LHCN-M2 (cell line): Measurements from ENCODE around the gene PUDP. TPM values are rescaled to one million over a fixed set of nuclear protein-coding genes. Genes with fewer than 3 reads are reported as not detected.
"Not testable (repeated sequence)": the region's sequence is repeated elsewhere in the genome, so short reads cannot be mapped to it uniquely, and the experiment has no call there.

Experiments
- DNase-seq: peaks from one replicate; pipeline ENCODE4 v3.0.0-alpha.2; 2012; ENCODE audit warnings: low read depth
- polyA plus RNA-seq: library from polyadenylated mRNA; unstranded; fragments of >200 nt; gene quantifications from one replicate; pipeline ENCODE4 v1.2.1, GENCODE V29; 2012; ENCODE audit warnings: missing spikeins
- total RNA-seq: library from RNA; depleted of rRNA; stranded (reverse); fragments of >200 nt; gene quantifications from 2 replicates; pipeline ENCODE4 v1.2.3, GENCODE V29; 2014; rRNA removed

Gene PUDP
- 13.2 and 27.5 TPM in 2 replicates for total RNA-seq
- 14.2 TPM for polyA plus RNA-seq

GRCh38 chrX:7147978-7148854, at the start of gene PUDP:
PUDP (minus strand) TSS chrX:7148153; CDS start chrX:7148113, 40 bp downstream.
- peak; percentile 71 for DNase-seq

DNA sequence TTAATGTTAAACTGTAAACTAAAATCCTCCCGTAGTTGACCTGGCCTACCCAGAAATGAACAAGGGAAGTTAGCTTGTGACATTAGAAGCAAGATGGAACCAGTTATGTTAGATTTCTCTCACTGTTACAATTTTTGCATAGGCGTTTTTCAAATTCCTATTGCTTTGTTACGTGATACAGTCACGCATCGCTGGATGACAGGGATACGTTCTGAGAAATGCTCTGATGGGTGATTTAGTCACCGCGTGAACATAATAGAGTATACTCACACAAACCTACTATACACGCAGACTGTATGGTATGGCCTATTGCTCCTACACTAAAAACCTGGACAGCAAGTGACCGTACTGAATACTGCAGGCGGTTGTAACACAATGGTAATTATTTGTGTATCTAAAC, 46.7 kb upstream of the PUDP start:
- no peak for DNase-seq

- DNase-seq: no peak
These were observed 44.9 kb upstream of the PUDP start for GRCh38 chrX:7192871-7193270.

GRCh38 chrX:7191681-7192110, 43.7 kb upstream of the PUDP start:
- no peak for DNase-seq

DNA sequence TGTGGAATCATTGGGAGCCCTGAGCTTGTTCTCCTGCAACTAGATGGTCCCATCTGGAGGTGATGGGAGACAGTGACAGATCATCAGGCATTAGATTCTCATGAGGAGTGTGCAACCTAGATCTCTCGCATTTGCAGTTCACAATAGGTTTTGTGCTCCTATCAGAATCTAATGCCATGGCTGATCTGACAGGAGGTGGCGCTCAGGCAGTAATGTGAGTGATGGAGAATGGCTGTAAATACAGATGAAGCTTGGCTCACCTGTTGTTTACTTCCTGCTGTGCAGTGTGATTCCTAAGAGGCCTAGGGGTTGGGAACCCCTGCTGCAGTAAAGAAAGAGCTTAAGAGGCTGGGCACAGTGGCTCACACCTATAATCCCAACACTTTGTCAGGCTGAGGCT, 42.2 kb upstream of the PUDP start:
- no peak for DNase-seq

DNA sequence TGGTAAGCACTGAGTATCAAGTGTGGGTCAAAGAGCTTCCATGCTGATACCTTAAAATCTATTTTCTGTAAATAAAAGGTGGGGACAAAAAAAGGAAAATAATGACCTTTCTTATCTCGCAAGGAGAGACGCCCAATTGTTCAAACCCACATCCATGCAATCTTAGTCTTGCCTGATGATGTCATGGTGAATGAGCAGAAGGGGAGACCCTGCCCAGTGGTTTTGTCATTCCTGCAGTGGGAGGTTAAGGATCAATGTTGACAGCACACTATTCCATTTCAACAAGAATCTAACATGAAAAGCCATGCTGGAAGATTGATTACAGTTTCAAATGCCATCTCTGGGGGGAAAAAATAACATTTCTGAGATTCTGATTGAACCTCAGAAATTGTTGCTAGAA, 40.7 kb upstream of the PUDP start:
- no peak for DNase-seq

GRCh38 chrX:7184816-7185215, 36.9 kb upstream of the PUDP start:
- DNase-seq: no peak

DNA sequence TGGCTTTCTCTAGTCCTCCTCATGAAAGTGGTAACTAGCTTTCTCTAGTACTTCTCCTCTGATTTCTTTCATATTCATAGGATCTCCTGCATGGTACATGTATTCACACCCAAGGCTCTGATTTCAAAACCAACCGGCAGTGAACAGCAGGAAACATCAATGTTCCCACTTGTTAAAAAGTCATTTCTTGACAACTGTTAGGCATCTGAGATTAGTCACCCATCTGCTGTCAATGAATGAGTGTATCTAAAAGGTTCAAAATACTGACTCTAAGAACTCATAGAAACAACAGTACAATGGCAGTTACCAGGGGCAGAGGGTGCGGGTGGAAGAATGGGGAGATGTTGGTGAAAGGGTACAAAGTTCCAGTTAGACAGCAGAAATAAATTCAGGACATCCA, 31.5 kb upstream of the PUDP start:
- peak; percentile 17 for DNase-seq

GRCh38 chrX:7178859-7179258, 30.9 kb upstream of the PUDP start:
- DNase-seq: not testable (repeated sequence)

- DNase-seq: no peak
These were observed 22.9 kb upstream of the PUDP start for GRCh38 chrX:7170898-7171297.

DNA sequence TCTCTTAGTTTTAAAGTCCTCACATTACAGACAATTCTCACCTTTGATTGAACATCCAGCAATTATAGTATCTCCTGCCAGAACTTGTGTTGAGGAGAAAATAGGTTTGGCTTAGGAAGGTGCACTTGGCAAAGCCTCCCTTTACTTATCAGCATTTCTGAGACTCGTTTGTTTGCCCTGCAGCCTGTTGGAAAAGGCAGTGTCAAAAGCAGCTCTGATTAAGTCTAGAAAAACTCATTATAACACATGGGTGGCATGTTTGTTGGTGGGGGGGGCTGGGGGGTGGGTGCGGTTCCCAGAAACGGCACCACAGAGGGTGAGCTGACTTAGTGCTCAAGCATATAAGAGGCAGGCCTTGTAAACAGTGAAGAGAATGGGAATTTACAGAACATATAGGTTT, 21.7 kb upstream of the PUDP start:
- no peak for DNase-seq

DNA sequence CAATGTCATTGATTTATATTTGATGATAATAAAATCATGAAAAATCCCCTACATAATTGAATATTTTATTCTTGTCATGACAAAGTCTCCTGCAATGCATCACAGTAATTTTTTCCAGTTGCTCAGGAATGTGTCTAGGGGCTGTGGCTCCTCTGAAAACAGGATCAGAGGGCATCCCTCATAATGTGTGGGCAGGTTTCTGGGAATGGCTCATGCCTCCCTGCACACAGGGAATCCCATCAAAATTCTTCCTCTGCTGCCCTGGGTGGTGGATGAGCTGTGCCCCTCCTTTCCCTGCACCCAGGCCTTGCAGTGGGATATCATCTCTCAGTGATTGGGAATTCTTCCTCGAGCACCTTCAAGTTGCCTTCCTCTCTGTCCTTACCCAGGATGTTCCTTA, 20.4 kb upstream of the PUDP start:
- DNase-seq: no peak

- DNase-seq: no peak
These were observed 16.2 kb upstream of the PUDP start for GRCh38 chrX:7164174-7164573.

DNA sequence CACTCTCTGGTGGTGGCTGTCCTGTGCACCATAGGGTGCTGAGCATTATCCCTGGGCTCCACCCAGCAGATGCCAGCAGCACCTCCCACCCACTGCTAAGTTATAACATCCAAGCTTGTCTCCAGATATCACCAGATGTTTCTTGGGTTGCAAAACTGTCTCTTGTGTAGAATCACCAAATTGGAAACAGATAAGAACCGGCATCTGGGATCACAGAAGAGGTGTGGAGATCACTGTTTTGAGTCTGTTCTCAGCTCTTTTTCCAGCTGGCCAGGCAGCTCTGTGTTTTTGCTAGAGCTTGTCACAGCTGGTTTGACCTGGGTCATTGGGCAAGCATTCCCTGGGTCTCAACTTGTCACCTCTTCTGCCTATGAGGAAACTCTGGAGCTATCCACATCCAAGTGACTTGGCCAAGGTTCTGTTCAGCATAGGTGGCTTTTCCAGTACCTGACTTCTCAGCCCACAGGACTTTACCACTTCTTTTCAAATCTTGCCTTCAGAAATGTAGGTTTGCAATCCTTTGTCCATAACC, 15.3 kb upstream of the PUDP start:
- no peak for DNase-seq

DNA sequence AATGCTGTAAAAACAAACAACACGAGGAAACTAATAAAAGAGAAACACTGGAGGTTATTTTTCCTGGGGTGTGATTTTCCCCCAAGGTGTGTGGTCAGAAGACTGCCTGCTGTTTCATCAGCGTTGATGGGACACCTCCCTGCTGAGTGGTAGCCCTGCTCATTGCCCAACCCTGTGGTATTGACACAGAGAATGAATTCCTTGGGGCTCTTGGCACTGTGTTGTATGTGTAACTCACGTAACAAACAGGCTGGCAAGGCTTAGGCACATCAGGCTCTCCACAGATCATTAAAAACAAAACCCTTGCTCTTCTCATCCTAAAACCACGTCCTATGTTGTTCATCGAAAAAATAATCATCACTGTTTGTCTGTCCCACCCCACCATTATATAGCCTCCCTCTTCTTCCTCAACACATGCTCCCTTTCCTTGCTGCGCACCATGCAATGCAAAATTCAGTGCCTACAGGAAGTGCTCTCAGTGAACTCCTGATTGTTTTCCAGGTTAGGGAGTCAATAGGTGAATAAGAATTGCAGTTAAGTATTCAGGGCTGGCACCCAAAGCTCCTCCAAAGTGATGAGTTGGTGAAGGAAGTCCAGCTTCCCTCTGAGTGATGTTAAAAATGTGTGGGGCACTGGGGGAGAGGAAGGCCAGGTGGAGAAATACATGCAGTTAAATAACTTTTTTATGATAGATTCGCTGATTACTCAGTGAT, 11.4 kb upstream of the PUDP start:
- peak; percentile 55 for DNase-seq

DNA sequence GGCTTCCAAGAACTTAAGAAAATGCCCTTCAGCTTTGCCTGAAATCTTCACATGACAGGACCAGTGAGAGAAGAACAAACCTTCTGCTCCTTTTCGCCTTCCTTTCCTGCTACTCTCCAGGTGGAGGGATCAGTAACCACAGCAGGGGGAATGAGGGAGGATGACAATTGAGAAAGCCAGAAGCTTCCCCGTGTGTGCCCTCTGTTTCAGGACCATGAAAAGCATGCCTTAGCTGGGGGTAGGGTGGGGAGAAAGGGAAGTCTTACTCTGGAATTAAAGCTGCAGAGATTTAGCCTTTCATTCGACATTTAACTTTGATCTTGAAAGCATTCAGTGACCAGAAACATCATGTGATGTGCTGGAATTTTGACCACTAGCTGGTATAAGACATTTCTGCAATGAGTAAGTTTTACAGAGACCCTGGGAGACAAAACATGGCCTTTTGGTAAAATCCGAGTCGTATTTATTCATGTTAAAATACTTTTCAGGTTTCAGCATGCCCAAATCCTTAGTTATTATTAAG, 10.6 kb upstream of the PUDP start:
- peak; percentile 23 for DNase-seq

DNA sequence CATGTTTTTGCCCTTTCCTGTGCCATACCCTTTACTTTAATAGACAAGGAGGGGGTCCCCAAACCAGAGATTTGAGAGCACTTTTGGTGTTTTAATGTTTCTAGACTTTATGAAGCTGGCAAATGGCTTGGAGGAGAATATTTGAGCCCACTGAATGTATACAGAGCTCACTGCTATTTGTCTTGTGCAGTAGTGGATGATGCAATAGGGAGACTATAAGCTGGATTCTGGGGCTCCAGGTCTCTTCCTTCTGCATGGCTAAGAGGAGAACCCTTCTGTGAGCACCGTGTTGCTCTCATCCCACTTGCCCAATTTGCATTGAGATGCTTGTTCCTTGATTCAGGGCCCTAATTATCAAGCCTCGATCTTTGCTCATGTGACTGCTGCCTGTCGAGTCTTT, 8.9 kb upstream of the PUDP start:
- no peak for DNase-seq

DNA sequence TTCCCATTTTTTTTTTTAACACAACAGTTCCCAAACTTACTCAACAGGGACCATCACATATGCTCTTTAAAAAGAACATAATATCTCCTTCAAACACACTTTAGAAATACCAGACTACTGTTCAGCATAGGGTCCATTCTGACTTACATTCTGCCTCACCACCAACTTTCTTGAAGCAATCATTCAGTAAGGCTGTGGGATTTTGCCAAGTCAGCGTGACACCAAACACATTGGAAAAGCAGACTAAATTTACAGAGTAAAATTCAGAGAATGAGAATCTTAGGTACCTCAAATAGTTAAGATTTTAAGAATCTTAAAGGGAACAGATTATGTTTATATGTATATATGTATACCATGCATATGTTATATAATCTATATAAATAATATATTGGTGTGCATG, 7.2 kb upstream of the PUDP start:
- no peak for DNase-seq

DNA sequence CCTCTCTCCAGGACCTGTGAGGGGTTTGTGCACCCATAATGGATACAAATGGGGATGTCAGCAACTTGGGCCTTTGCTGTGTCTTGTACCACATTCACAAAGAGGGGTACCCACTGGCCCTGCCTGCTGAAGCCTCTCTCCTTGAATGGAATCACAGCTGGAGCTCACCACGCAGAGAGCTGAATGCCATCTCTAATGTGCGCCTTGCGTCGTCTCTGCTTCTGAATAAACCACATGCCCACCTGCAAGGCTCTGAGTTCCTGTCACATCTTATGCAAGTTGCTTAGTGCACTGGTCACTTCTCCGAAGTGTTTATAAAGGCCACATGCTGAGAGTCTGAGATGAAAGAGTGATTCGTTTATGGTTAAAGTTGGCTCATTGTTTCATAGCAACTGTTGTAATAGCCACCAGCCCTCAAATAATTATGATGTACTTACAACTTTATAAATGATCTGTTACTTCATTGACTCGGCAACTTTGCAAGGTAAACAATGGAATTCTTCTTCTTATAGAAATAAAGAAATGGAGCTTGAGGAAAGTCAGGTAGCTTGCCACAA, 6.2 kb upstream of the PUDP start:
- no peak for DNase-seq

DNA sequence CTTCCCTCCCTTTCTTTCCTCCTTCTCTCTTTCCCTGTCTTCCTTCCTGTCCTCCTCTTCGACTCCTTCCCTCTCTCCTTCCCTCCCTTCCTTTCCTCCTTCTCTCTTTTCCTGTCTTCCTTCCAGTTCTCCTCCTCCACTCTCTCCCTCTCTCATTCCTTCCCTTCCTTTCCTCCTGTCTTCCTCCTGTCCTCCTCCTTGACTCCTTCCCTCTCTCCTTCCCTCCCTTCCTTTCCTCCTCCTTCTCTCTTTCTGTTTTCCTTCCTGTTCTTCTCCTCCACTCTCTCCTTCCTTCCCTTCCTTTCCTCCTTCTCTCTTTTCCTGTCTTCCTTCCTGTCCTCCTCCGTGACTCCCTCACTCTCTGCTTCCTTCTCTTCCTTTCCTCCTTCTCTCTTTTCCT, 5.3 kb upstream of the PUDP start:
- DNase-seq: no peak

GRCh38 chrX:7149411-7149810, 1.5 kb upstream of the PUDP start:
- no peak for DNase-seq

DNA sequence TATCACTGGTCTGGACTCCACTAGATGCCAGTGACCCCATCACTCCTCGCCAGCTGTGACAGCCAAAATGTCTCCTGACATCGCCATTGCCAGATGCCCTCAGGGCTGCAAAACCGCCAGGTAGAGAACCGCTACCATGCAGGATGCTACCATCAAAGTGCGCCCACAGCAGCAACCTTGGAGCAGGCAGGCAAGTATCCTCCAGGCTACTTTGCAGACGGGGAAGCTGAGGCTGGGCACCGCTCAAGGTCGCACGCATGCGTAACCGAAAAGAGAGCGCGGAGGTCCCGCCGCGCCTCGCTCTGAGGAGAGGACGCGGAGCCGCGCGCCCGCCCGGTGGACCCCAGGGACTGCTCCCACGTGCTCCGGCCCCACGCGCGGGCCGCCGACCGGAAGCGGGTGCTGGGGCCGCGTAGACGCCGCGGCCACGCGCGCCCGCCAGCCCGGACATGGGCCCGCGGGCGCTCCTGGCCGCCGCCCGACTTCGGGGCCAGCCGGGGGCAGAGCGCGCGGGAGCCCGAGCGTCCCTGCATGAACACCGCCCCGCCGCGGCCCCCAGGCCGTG, 458 bp downstream of the PUDP start, which contains the start of gene STS:
STS (plus strand) TSS at position 300 of the 565 bp plus-strand sequence. CDS start 105,488 bp downstream, outside the sequence.
- DNase-seq: no peak
